AML-193 (cell line): ENCODE measurements around the gene AKAP3.
A peak's percentile ranks its signal among the peaks of the same experiment; 100 is the strongest.

Experiments used
- DNase-seq, 2 experiments: peaks; one replicate each; lab custom pipeline; 2025; lab: John Stamatoyannopoulos, UW

AKAP3 gene

GRCh38 chr12:4648501-4649357 is at the start of gene AKAP3, which contains the start of gene NDUFA9:
Gene AKAP3, minus strand, starts transcription at chr12:4649051. Its CDS starts 10,855 bp downstream, at chr12:4638196.
Gene NDUFA9, plus strand, starts transcription at chr12:4649114. Its CDS starts 13 bp downstream, at chr12:4649127.
- peak; percentile 74 to 77 for DNase-seq

- DNase-seq: no peak
Observed at GRCh38 chr12:4690760-4691159, 41.9 kb upstream of the AKAP3 start.

- no peak for DNase-seq
Observed at GRCh38 chr12:4685317-4685716, 36.5 kb upstream of the AKAP3 start.

- no peak for DNase-seq
Observed at GRCh38 chr12:4681732-4682131, 32.9 kb upstream of the AKAP3 start.

GRCh38 chr12:4679711-4680110 is 30.9 kb upstream of the AKAP3 start:
- DNase-seq: no peak

GRCh38 chr12:4665236-4665635 is 16.4 kb upstream of the AKAP3 start:
- DNase-seq: no peak

GRCh38 chr12:4663971-4664505 is 15.2 kb upstream of the AKAP3 start:
- DNase-seq: no peak

GRCh38 chr12:4653691-4654090 is 4.8 kb upstream of the AKAP3 start:
- DNase-seq: no peak

- no peak for DNase-seq
Observed at GRCh38 chr12:4653257-4653656, 4.4 kb upstream of the AKAP3 start.

- no peak for DNase-seq
Observed at GRCh38 chr12:4649358-4649661, 459 bp upstream of the AKAP3 start.

- DNase-seq: peak; percentile 28 to 41
Observed at GRCh38 chr12:4648104-4648500, 749 bp downstream of the AKAP3 start.

GRCh38 chr12:4645023-4645422 is 3.8 kb downstream of the AKAP3 start:
- no peak for DNase-seq

GRCh38 chr12:4643747-4644146 is 5.1 kb downstream of the AKAP3 start:
- no peak for DNase-seq

- no peak for DNase-seq
Observed at GRCh38 chr12:4630262-4630661, 18.6 kb downstream of the AKAP3 start.

GRCh38 chr12:4628406-4628805 is 20.4 kb downstream of the AKAP3 start:
- no peak for DNase-seq

GRCh38 chr12:4626543-4626942 is 22.3 kb downstream of the AKAP3 start:
- no peak for DNase-seq

GRCh38 chr12:4621511-4621910 is 27.3 kb downstream of the AKAP3 start:
- DNase-seq: no peak

- DNase-seq: no peak
Observed at GRCh38 chr12:4615667-4616066, 33.2 kb downstream of the AKAP3 start.

- DNase-seq: no peak
Observed at GRCh38 chr12:4610481-4610880, 38.4 kb downstream of the AKAP3 start.

GRCh38 chr12:4609071-4609470 is 39.8 kb downstream of the AKAP3 start:
- DNase-seq: no peak

- no peak for DNase-seq
Observed at GRCh38 chr12:4607056-4607455, 41.8 kb downstream of the AKAP3 start.

GRCh38 chr12:4604684-4605193 is 44.1 kb downstream of the AKAP3 start:
- DNase-seq: peak; percentile 84 to 90

- no peak for DNase-seq
Observed at GRCh38 chr12:4603946-4604345, 44.9 kb downstream of the AKAP3 start.

GRCh38 chr12:4603421-4603820 is 45.4 kb downstream of the AKAP3 start:
- no peak for DNase-seq
